ENCODE data around the gene HAL.

Gene HAL

DNA sequence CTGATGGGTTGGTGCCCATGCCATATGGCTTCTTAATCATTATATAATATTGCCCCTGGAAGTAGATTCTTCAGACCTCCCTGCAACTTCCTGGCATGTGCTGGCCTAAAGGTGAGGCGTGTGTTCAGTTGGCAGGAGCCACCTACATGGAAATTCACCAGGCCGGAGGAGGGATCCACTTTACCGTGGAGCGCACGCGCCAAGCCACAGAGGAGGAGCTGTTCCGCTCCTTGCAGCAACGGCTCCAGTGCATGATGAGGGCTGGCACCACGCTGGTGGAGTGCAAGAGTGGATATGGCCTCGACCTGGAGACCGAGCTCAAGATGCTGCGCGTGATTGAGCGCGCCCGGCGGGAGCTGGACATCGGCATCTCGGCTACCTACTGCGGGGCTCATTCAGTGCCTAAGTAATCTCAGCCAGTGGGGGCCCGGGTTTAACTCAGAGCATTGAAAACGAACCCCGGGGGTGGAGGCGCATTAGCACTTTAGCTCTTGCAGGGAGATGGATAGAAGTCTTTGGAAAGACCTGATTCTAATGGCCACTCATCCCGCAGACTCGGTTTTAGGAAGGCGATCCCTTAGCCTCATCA, 39.5 kb downstream of the HAL start:
- TF ChIP-seq, protein P1, sequence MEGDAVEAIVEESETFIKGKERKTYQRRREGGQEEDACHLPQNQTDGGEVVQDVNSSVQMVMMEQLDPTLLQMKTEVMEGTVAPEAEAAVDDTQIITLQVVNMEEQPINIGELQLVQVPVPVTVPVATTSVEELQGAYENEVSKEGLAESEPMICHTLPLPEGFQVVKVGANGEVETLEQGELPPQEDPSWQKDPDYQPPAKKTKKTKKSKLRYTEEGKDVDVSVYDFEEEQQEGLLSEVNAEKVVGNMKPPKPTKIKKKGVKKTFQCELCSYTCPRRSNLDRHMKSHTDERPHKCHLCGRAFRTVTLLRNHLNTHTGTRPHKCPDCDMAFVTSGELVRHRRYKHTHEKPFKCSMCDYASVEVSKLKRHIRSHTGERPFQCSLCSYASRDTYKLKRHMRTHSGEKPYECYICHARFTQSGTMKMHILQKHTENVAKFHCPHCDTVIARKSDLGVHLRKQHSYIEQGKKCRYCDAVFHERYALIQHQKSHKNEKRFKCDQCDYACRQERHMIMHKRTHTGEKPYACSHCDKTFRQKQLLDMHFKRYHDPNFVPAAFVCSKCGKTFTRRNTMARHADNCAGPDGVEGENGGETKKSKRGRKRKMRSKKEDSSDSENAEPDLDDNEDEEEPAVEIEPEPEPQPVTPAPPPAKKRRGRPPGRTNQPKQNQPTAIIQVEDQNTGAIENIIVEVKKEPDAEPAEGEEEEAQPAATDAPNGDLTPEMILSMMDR (IDR thresholded peaks at IDR 0.05; ENCODE audit: control insufficient read depth, extremely low read depth, insufficient read depth): no peak
- DNase-seq (ENCODE audit: low read depth): no peak

DNA sequence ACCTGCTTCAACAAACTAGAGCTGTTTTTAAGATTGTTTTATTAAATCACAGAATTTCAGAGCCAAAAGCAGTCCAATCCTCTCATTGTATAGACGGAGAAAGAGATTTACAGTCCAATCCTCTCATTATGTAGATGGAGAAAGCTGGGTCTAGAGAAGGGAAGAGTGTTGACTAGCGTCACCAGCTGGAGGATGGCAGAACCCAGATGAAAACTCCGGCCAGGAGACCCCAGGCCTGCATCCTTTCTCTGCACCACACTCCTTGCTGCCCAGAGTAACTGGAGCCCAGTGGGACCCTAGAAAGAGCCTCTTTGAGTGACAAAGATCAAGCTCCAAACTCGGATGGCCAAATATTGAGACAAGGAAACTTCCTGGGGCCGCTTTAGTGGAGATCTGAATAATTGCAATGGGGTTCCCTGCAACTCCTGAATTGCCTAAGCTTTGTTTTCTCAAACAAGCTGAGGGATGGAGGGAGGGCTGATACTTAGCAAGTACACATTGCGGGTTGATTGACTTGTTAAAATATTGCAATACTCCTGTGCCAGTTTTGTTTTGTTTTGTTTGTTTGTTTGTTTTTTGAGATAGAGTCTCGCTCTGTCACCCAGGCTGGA, 40.5 kb downstream of the HAL start:
- TF ChIP-seq, protein P1 (IDR thresholded peaks at IDR 0.05; ENCODE audit: control insufficient read depth, extremely low read depth, insufficient read depth): no peak
- H3K4me3 ChIP-seq (ENCODE audit: low read depth, low read length): no peak overlapping the region
- DNase-seq (ENCODE audit: low read depth): no peak

More for the DNA sequence above, 39.5 kb downstream of the HAL start:
- no peak overlapping the region for H3K4me3 ChIP-seq (ENCODE audit: low read depth, low read length)

DNA sequence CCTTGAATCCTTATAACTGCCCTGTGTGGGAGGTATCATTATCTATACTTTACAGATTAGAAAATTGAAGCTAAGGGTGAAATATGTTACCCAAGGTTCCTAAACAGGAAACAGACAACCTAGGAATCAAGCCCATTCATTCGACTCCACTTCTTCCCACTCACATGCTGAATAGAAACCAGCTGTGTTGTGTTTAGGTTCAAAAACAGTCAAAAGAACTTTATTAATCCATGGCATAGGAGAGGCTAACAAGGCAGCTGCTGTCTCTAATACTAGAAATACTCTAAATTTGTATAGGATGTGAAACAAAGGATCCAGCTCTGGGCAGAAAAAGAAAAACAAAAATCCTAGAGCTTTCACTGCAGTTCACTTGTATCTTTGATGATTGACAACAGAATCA, 43.1 kb downstream of the HAL start:
- no peak overlapping the region for H3K4me3 ChIP-seq (ENCODE audit: low read depth, low read length)
- TF ChIP-seq, protein P1 (IDR thresholded peaks at IDR 0.05; ENCODE audit: control insufficient read depth, extremely low read depth, insufficient read depth): no peak
- no peak for DNase-seq (ENCODE audit: low read depth)

DNA sequence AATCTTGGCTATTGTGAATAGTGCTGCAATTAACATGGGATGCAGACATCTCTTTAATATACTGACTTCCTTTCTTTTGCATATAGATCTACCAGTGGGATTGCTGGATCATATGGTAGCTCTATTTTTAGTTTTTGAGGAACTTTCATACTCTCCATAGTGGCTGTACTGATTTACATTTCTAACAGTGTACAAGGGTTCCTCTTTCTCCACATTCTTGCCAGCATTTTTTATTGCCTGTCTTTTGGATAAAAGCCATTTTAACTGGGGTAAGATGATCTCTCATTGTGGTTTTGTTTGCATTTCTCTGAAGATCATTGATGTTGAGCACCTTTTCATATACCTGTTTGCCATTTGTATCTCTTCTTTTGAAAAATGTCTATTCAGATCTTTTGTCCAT, 44.6 kb downstream of the HAL start:
- H3K4me3 ChIP-seq (ENCODE audit: low read depth, low read length): no peak overlapping the region
- peak; percentile 25 for DNase-seq (ENCODE audit: low read depth)
- TF ChIP-seq, protein P1 (IDR thresholded peaks at IDR 0.05; ENCODE audit: control insufficient read depth, extremely low read depth, insufficient read depth): no peak

DNA sequence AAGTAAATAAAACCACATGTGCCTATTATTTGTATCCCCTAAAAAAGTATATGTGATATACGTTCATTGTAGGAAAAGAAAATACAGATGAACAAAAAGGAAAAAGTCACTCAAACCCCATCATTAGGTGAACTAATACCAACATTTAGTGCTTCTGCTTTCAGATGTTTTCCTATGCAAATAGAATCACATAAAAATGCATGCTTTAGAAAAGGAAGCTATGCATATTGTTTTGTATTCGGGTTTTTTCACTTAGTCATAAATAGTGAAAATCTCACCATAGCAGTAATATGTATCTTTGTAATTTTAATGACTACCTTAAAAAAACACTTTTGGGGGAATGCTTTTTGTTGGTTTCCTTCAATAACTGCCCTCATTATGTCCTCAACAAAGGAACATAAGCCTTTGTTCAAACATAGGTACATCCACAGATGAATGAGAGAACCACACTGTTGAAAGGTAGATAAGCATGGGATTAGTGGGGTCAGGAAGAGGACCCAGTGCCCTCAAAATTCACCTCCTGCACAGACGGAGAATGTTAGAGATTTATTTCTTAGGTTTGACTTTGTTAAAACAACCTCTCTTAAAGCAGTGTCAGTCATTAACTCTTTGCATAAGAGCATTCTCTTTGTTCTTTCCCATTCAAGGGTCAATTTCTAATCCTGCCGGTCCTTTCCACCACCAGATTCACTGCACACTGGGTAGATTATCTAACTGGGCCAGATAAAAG, 46.5 kb downstream of the HAL start:
- TF ChIP-seq, protein P1 (IDR thresholded peaks at IDR 0.05; ENCODE audit: control insufficient read depth, extremely low read depth, insufficient read depth): no peak
- DNase-seq (ENCODE audit: low read depth): no peak
- no peak overlapping the region for H3K4me3 ChIP-seq (ENCODE audit: low read depth, low read length)

DNA sequence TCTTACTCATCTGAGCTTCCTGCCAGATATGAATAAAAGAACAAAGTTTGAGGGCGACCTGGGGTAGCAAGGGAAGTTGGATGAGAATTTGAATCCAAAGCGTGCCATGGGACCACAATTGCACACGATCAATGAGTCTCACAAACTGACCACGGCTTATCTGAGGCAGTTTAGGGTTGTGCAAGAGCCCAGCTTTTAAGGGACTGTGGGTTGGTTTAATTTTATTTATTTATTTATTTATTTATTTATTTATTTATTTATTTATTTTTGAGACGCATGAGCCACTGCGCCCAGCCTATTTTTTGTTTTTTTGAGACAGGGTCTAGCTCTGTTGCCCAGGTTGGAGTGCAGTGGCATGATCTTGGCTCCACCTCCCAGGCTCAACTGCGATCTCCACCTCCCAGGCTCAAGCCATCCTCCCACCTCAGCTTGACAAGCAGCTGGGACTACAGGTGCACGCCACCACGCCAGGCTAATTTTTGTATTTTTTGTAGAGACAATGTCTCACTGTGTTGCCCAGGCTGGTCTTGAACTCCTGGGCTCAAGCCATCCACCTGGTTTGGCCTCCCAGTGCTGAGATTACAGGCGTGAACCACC, 51.9 kb downstream of the HAL start:
- DNase-seq (ENCODE audit: low read depth): no peak
- no peak overlapping the region for H3K4me3 ChIP-seq (ENCODE audit: low read depth, low read length)
- TF ChIP-seq, protein P1 (IDR thresholded peaks at IDR 0.05; ENCODE audit: control insufficient read depth, extremely low read depth, insufficient read depth): no peak

Data from LNCaP clone FGC (cell line).